Mesendoderm (in vitro differentiated cells): ENCODE measurements around the gene ZNF195. TPM values are rescaled to one million over a fixed set of nuclear protein-coding genes. Genes with fewer than 3 reads are reported as not detected.
"Not testable (repeated sequence)": the region's sequence is repeated elsewhere in the genome, so short reads cannot be mapped to it uniquely, and the experiment has no call there.

Source experiments
- DNase-seq: peaks from one replicate; pipeline ENCODE4 v3.0.0; 2013
- H2AK5ac ChIP-seq: 2 replicates; pipeline ENCODE4 v1.6.1; 2013; ENCODE audit warnings: low read length, inconsistent platforms
- H2BK120ac ChIP-seq: 2 replicates; pipeline ENCODE4 v1.6.1; 2013; ENCODE audit warnings: low read depth, mild to moderate bottlenecking, low read length, moderate library complexity, mixed read lengths
- H2BK15ac ChIP-seq: replicated peaks from 2 replicates; pipeline ENCODE4 v1.6.1; 2013; ENCODE audit warnings: low read depth, mild to moderate bottlenecking, moderate library complexity
- H2BK5ac ChIP-seq: 2 replicates; pipeline ENCODE4 v1.6.1; 2013; ENCODE audit warnings: low read length, inconsistent platforms
- H3K18ac ChIP-seq: 2 replicates; pipeline ENCODE4 v1.6.1; 2013; ENCODE audit warnings: mild to moderate bottlenecking, low read length, mixed read lengths
- H3K23ac ChIP-seq: one replicate; pipeline ENCODE4 v1.6.1; 2013; ENCODE audit warnings: low read length
- H3K27ac ChIP-seq: 2 replicates; pipeline ENCODE4 v1.5.1; 2013; ENCODE audit warnings: low read depth, mild to moderate bottlenecking, inconsistent platforms, low read length, moderate library complexity
- H3K27me3 ChIP-seq: 2 replicates; pipeline ENCODE4 v1.6.1; 2013; ENCODE audit warnings: low read length, control low read depth, mild to moderate bottlenecking, inconsistent platforms; ENCODE audit not compliant: insufficient read depth, poor library complexity
- H3K36me3 ChIP-seq: 2 replicates; pipeline ENCODE4 v1.6.1; 2013; ENCODE audit warnings: low read length, inconsistent platforms; ENCODE audit not compliant: control insufficient read depth, insufficient read depth
- H3K4ac ChIP-seq: one replicate; pipeline ENCODE4 v1.6.1; 2013; ENCODE audit warnings: low read depth, mild to moderate bottlenecking, low read length, moderate library complexity
- H3K4me1 ChIP-seq: 2 replicates; pipeline ENCODE4 v1.6.1; 2013; ENCODE audit warnings: low read depth, low read length, inconsistent platforms; ENCODE audit not compliant: control insufficient read depth
- H3K4me2 ChIP-seq: 2 replicates; pipeline ENCODE4 v1.6.1; 2013; ENCODE audit warnings: low read length
- H3K4me3 ChIP-seq: 2 replicates; pipeline ENCODE4 v1.5.1; 2013; ENCODE audit warnings: mild to moderate bottlenecking, low read length
- H3K56ac ChIP-seq: one replicate; pipeline ENCODE4 v1.6.1; 2013; ENCODE audit warnings: low read length
- H3K79me1 ChIP-seq: 2 replicates; pipeline ENCODE4 v1.6.1; 2013; ENCODE audit warnings: low read length, inconsistent platforms
- H3K79me2 ChIP-seq: 2 replicates; pipeline ENCODE4 v1.6.1; 2013; ENCODE audit warnings: mild to moderate bottlenecking, low read length; ENCODE audit not compliant: control insufficient read depth, insufficient read depth
- H3K9ac ChIP-seq: 2 replicates; pipeline ENCODE4 v1.6.1; 2013; ENCODE audit warnings: low read length, inconsistent platforms
- H4K5ac ChIP-seq: one replicate; pipeline ENCODE4 v1.6.1; 2013; ENCODE audit warnings: low read length
- H4K8ac ChIP-seq: one replicate; pipeline ENCODE4 v1.6.1; 2013; ENCODE audit warnings: low read depth, mild to moderate bottlenecking, control low read depth, low read length, moderate library complexity
- WGBS: extraction: QIAGEN DNeasy Blood & Tissue Kit; methylation state at CpG from one replicate; pipeline ENCODE4 v1.1.7; 2013; ENCODE audit warnings: low lambda C conversion rate, missing lambda C conversion rate; ENCODE audit not compliant: insufficient coverage; ENCODE audit errors: extremely low coverage; 5-methylcytosine and 5-hydroxymethylcytosine counted together
- polyA plus RNA-seq, 2 experiments: library from polyadenylated mRNA; stranded (reverse); fragments of 200-250 nt; gene quantifications; one replicate each; pipeline ENCODE4 v1.2.3, GENCODE V29; 2013

ZNF195 gene
- polyA plus RNA-seq (2013, experiment 1 of 2) = 63.5 TPM
- 61.3 TPM for polyA plus RNA-seq (2013, experiment 2 of 2)

DNA sequence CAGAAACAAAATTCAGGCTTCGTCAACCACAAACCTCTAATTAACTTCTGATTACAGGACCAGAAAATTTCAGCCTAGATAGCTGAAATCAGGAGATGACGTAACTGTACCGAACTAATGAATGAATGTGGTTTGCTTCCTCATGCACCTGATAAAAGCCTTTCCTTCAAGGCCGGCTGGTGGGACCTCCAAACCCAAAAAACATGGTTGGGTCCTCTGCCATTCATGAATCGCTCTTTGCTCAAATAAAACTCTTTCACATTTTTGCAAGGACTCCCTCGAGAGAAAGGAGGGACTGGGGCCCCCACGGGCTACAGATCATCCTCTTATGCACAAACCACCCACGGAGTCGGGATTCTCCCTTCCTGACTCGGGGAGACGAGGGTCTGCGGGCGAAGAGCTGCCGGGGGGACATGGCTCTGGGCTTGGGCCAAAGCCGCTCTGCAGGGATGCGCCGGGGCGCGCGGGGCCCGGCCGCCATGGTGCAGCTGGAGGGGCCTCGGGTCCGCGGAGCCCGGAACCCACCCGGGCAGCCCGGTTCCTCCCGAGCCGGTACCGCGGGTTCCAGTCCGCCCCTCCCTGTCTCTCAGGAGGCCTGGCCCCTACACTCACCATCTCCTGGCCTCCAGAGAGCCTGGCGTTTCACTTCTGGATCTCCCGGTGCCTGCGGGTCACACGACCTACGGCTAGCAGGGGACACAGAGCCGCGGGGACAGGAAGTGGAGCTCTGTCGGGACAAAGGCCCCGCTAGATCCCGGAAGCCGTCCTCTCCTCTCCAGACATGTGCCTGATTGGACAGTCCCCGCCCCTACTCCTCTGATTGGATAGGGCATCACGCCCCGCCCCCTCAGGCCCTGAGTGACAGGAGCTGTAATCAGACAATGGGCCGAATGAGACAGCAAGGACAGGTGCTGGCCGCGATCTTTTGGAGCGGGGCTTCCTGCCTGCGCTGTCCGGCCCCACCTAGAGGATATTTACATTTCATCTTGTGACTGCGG is at the start of gene ZNF195:
Gene ZNF195, minus strand, starts transcription at position 721 of the 998 bp plus-strand sequence. Its CDS starts 106 bp downstream, at position 615.
- H3K4ac ChIP-seq = peak within 1 kb of the TSS; percentile 88
- peaks cover 74% of the 10 kb centered on the region for H3K79me2 ChIP-seq
- peak within 1 kb of the TSS; percentile 88 for H3K18ac ChIP-seq
- peak within 1 kb of the TSS; percentile 83 for H3K23ac ChIP-seq
- H4K8ac ChIP-seq = peak within 1 kb of the TSS; percentile 93
- H3K79me1 ChIP-seq = peaks cover 10% of the 10 kb centered on the region
- H3K27me3 ChIP-seq = no peaks in the 10 kb centered on the region
- peak within 1 kb of the TSS; percentile 97 for H3K56ac ChIP-seq
- H3K9ac ChIP-seq = peak within 1 kb of the TSS; percentile 94
- no peak within 1 kb of the TSS for H2BK15ac ChIP-seq
- no peaks in the 10 kb centered on the region for H3K36me3 ChIP-seq
- peak within 1 kb of the TSS; percentile 85 for H2BK5ac ChIP-seq
- peak within 1 kb of the TSS; percentile 74 for H3K4me3 ChIP-seq
- H3K27ac ChIP-seq = peak within 1 kb of the TSS; percentile 85
- H3K4me2 ChIP-seq = peak within 1 kb of the TSS; percentile 49
- H3K4me1 ChIP-seq = peaks cover 12% of the 10 kb centered on the region
- DNase-seq = peak; percentile 99
- H2BK120ac ChIP-seq = peak within 1 kb of the TSS; percentile 66
- WGBS = no CpG with 5 or more reads among the region's 54 CpGs
- no peak within 1 kb of the TSS for H2AK5ac ChIP-seq
- H4K5ac ChIP-seq = no peak within 1 kb of the TSS

DNA sequence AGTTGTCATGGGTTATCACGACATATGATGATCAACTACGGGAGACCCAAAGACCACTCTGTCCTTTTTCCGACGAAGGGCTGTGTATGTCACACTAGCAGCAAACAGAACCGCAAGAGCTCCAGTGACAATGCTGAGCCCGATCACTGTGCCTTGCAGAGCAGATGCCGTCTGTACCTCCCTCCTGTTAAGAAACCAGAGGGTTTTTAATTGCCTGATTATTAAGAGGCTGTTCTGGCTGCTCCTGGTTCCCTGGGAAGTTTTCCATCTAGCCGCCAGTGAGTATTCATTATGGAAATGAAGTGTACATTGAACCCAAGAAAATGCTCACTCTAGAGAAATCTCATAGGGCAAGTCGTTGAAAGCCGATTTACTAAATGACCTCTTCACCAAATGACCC is 49.1 kb upstream of the ZNF195 start:
- not testable (repeated sequence) for DNase-seq, H3K36me3 ChIP-seq, H3K4ac ChIP-seq, H3K18ac ChIP-seq, H3K9ac ChIP-seq, H3K4me2 ChIP-seq, H2BK5ac ChIP-seq, H2BK15ac ChIP-seq, H3K56ac ChIP-seq, H3K79me1 ChIP-seq, H2AK5ac ChIP-seq, H3K79me2 ChIP-seq, H3K23ac ChIP-seq, H3K4me1 ChIP-seq, H4K8ac ChIP-seq, H3K27ac ChIP-seq, H2BK120ac ChIP-seq, H3K4me3 ChIP-seq, H3K27me3 ChIP-seq, H4K5ac ChIP-seq
- WGBS = no CpG with 5 or more reads among the region's 10 CpGs

DNA sequence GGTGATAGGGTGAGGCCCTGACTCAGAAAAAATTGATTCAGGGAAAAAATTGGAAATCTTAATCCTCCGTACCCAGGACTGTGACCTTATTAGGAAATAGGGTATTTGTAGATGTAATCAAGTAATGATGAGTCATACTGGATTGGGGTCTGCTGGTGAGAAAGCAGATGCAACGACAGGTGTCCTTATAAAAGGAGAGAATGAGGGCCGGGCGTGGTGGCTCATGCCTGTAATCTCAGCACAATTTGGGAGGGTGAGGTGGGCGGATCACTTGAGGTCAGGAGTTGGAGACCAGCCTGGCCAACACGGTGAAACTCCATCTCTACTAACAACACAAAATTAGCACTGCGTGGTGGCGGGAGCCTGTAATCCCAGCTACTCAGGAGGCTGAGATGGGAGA is 47.6 kb upstream of the ZNF195 start:
- H3K9ac ChIP-seq, DNase-seq, H3K4me1 ChIP-seq, H2BK5ac ChIP-seq, H4K8ac ChIP-seq, H3K79me2 ChIP-seq, H3K23ac ChIP-seq, H3K27ac ChIP-seq, H2BK120ac ChIP-seq, H3K56ac ChIP-seq, H3K4me3 ChIP-seq, H3K4ac ChIP-seq, H2BK15ac ChIP-seq, H2AK5ac ChIP-seq, H3K18ac ChIP-seq, H3K79me1 ChIP-seq, H3K36me3 ChIP-seq, H4K5ac ChIP-seq, H3K27me3 ChIP-seq, H3K4me2 ChIP-seq: not testable (repeated sequence)
- no CpG with 5 or more reads among the region's 8 CpGs for WGBS

- H3K18ac ChIP-seq, H3K27me3 ChIP-seq, H3K4me1 ChIP-seq, H2AK5ac ChIP-seq, H3K4ac ChIP-seq, H2BK15ac ChIP-seq, H3K4me2 ChIP-seq, H3K79me1 ChIP-seq, H4K8ac ChIP-seq, H3K9ac ChIP-seq, H3K79me2 ChIP-seq, H3K27ac ChIP-seq, H4K5ac ChIP-seq, H3K4me3 ChIP-seq, H2BK120ac ChIP-seq, H3K36me3 ChIP-seq, H3K23ac ChIP-seq, DNase-seq, H2BK5ac ChIP-seq: not testable (repeated sequence)
- no CpG with 5 or more reads among the region's 5 CpGs for WGBS
- H3K56ac ChIP-seq = peak overlapping the region; percentile 73
Observed at GRCh38 chr11:3423928-3424327, 45.0 kb upstream of the ZNF195 start.

DNA sequence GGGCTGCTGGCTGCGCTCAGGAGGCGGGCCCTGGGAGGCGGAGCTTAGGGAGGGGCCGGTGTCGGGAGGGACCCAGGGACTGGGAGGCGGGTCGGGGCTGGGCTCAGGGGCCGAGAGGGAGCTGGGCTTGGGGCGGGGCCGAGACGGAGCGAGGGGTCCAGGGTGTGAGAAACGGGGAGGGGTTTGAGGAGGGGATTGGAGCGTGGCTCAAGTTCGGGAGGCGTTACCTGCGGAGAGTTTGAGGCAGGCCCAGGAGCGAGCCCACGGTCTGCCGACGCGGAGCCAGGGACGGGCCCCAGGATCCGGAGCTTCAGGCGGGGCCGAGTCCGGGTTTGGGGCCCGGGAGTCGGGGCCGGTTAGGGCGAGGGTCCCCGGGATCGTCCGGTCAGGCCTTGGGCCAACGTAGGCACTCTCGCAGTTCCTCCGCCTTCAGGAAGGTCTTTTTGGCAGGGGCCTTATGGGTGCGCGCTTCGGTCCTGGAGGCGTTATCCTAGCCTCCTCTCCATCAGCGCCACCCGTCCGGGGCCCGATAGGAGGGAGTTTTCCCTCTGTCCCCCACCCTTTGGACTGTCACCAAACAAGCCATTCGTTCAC is 44.3 kb upstream of the ZNF195 start:
- not testable (repeated sequence) for H3K4ac ChIP-seq, H3K18ac ChIP-seq, H4K5ac ChIP-seq, H2BK15ac ChIP-seq, H3K4me1 ChIP-seq, H3K23ac ChIP-seq, H2BK5ac ChIP-seq, H2AK5ac ChIP-seq, H3K79me1 ChIP-seq, H3K79me2 ChIP-seq, DNase-seq, H3K27ac ChIP-seq, H3K27me3 ChIP-seq, H2BK120ac ChIP-seq, H4K8ac ChIP-seq, H3K36me3 ChIP-seq
- H3K56ac ChIP-seq = peak overlapping the region; percentile 73
- peak overlapping the region; percentile 58 for H3K9ac ChIP-seq
- peak overlapping the region; percentile 16 for H3K4me3 ChIP-seq
- WGBS = no CpG with 5 or more reads among the region's 46 CpGs
- H3K4me2 ChIP-seq = peak overlapping the region; percentile 42
